HCT116 (cell line): ENCODE measurements around the gene POMGNT2. TPM values are rescaled to one million over a fixed set of nuclear protein-coding genes. Genes with fewer than 3 reads are reported as not detected.

ENCODE experiments used
- ATAC-seq: fragments of 200-7000 bp; cut with Tn5 transposase; 2 replicates; pipeline ENCODE4 v1.9.1; 2020; ENCODE audit warnings: mild to moderate bottlenecking, moderate library complexity
- BruUV-seq: library from RNA; stranded (reverse); fragments of 400-500 nt; replicated peaks from 2 replicates; lab custom pipeline; 2021; lab: Mats Ljungman, UMichigan
- CTCF ChIA-PET: fragments of 300-600 bp; sonication (Branson Sonifier 250); formaldehyde crosslinking; loops from one replicate; lab custom pipeline; 2021; ENCODE audit warnings: antibody characterized with exemption; lab: Charles Lee
- POLR2A ChIA-PET: fragments of 300-600, 350-600 bp; sonication (Branson Sonifier 250); formaldehyde crosslinking; loops from one replicate; lab custom pipeline; 2021; ENCODE audit warnings: antibody characterized with exemption; lab: Charles Lee
- RAD21 ChIA-PET, 2 experiments: fragments of 300-600 bp; sonication (Branson Sonifier 250); formaldehyde crosslinking; loops; one replicate each; lab custom pipeline; 2023; ENCODE audit warnings: low total read pairs in 2 of 2; ENCODE audit not compliant: uncharacterized antibody in 2 of 2, unreplicated experiment in 2 of 2, low non-redundant PET in 1 of 2; lab: Charles Lee
- DNase-seq: peaks from one replicate; pipeline ENCODE4 v3.0.0-alpha.2; 2010; ENCODE audit warnings: low read depth, low spot score
- H2AFZ ChIP-seq: fragments of 200-600 bp; shearing (Covaris generic), sonication (generic); 2 replicates; pipeline ENCODE4 v1.6.1; 2017; ENCODE audit warnings: low read depth, mixed run types, mixed read lengths, antibody characterized with exemption, low read length; ENCODE audit not compliant: poor library complexity, severe bottlenecking
- H3K27ac ChIP-seq: 2 replicates; pipeline ENCODE4 v1.5.1; 2012; ENCODE audit warnings: low read depth, low read length
- H3K27me3 ChIP-seq: fragments of 200-600 bp; sonication (generic); 2 replicates; pipeline ENCODE4 v1.6.1; 2016; ENCODE audit warnings: mixed run types, low read length, mixed read lengths; ENCODE audit not compliant: insufficient read depth
- H3K36me3 ChIP-seq, 2 experiments: fragments of 200-500 bp in 1 of 2; fragments of 200-600 bp in 1 of 2; sonication (Bioruptor generic) in 1 of 2; sonication (generic) in 1 of 2; 2 replicates each; pipeline versions ENCODE4 v1.5.1 to v1.6.1; 2014 to 2016; ENCODE audit warnings: low read length in 2 of 2, inconsistent platforms in 1 of 2, mixed read lengths in 1 of 2, mixed run types in 1 of 2; ENCODE audit not compliant: insufficient read depth in 2 of 2, control insufficient read depth in 1 of 2
- H3K4me1 ChIP-seq, 2 experiments: fragments of 200-600 bp in 1 of 2; sonication (generic) in 1 of 2; 2 replicates each; pipeline versions ENCODE4 v1.5.1 to v1.6.1; 2012 to 2017; ENCODE audit warnings: low read length in 2 of 2, inconsistent platforms in 1 of 2, mild to moderate bottlenecking in 1 of 2, mixed read lengths in 1 of 2, mixed run types in 1 of 2, moderate library complexity in 1 of 2; ENCODE audit not compliant: insufficient read depth in 2 of 2, control insufficient read depth in 1 of 2
- H3K4me2 ChIP-seq: fragments of 200-600 bp; sonication (generic); 2 replicates; pipeline ENCODE4 v1.6.1; 2017; ENCODE audit warnings: mixed run types, low read length, mixed read lengths
- H3K4me3 ChIP-seq, 2 experiments: fragments of 200-600 bp in 1 of 2; sonication (generic) in 1 of 2; replicated peaks in 1 of 2; 2 replicates each; pipeline ENCODE4 v1.5.1; 2011 to 2016; ENCODE audit warnings: low read length in 2 of 2, control low read depth in 1 of 2, low read depth in 1 of 2, mild to moderate bottlenecking in 1 of 2, mixed read lengths in 1 of 2, mixed run types in 1 of 2
- H3K79me2 ChIP-seq: fragments of 200-600 bp; sonication (generic); 2 replicates; pipeline ENCODE4 v1.6.1; 2017; ENCODE audit warnings: mild to moderate bottlenecking, mixed run types, low read length, moderate library complexity, mixed read lengths; ENCODE audit not compliant: insufficient read depth
- H3K9ac ChIP-seq: fragments of 200-600 bp; sonication (generic); 2 replicates; pipeline ENCODE4 v1.6.1; 2016; ENCODE audit warnings: low read length, mixed read lengths
- H3K9me2 ChIP-seq: fragments of 200-600 bp; sonication (generic), shearing (Covaris generic); 2 replicates; pipeline ENCODE4 v1.6.1; 2017; ENCODE audit warnings: mixed run types, mild to moderate bottlenecking, moderate library complexity; ENCODE audit not compliant: insufficient read depth
- H3K9me3 ChIP-seq, 2 experiments: fragments of 200-500 bp in 1 of 2; fragments of 200-600 bp in 1 of 2; sonication (Bioruptor generic) in 1 of 2; sonication (generic) in 1 of 2; 2 replicates each; pipeline ENCODE4 v1.6.1; 2014 to 2017; ENCODE audit warnings: low read length in 2 of 2, mixed read lengths in 2 of 2, inconsistent platforms in 1 of 2, low read depth in 1 of 2, mild to moderate bottlenecking in 1 of 2, mixed run types in 1 of 2, moderate library complexity in 1 of 2; ENCODE audit not compliant: control insufficient read depth in 1 of 2, insufficient read depth in 1 of 2
- H4K20me1 ChIP-seq: fragments of 200-600 bp; sonication (generic), shearing (Covaris generic); 2 replicates; pipeline ENCODE4 v1.6.1; 2017; ENCODE audit warnings: mixed run types, mild to moderate bottlenecking, moderate library complexity; ENCODE audit not compliant: insufficient read depth
- ATF3 ChIP-seq: IDR thresholded peaks from 2 replicates; pipeline ENCODE4 v1.6.1; 2012
- CBX3 ChIP-seq: IDR thresholded peaks from 2 replicates; pipeline ENCODE4 v1.6.1; 2012; ENCODE audit warnings: low read depth
- CEBPB ChIP-seq: IDR thresholded peaks from 2 replicates; pipeline ENCODE4 v1.6.1; 2012; ENCODE audit warnings: low read depth
- CTCF ChIP-seq, 3 experiments: fragments of 200-600 bp in 1 of 3; sonication (generic) in 1 of 3; IDR thresholded peaks in 2 of 3; conservative IDR thresholded peaks in 1 of 3; 2 replicates each; pipeline ENCODE4 v1.5.1; 2012 to 2017; ENCODE audit warnings: low read depth in 2 of 3, low read length in 2 of 3, antibody characterized with exemption in 1 of 3, borderline replicate concordance in 1 of 3, control low read depth in 1 of 3, mild to moderate bottlenecking in 1 of 3, mixed read lengths in 1 of 3, mixed run types in 1 of 3, moderate library complexity in 1 of 3; ENCODE audit not compliant: insufficient read depth in 1 of 3
- EGR1 ChIP-seq: IDR thresholded peaks from 2 replicates; pipeline ENCODE4 v1.6.1; 2012; ENCODE audit warnings: low read depth
- EZH2 ChIP-seq: fragments of 200-600 bp; sonication (generic); IDR thresholded peaks from 2 replicates; pipeline ENCODE4 v1.6.1; 2017; ENCODE audit warnings: antibody characterized with exemption, mixed run types
- EZH2phosphoT487 ChIP-seq: fragments of 200-600 bp; IDR thresholded peaks from 2 replicates; pipeline ENCODE4 v1.6.1; 2018; ENCODE audit warnings: antibody characterized with exemption, borderline replicate concordance
- MAX ChIP-seq: IDR thresholded peaks from 2 replicates; pipeline ENCODE4 v1.6.1; 2012
- POLR2A ChIP-seq: IDR thresholded peaks from 2 replicates; pipeline ENCODE4 v1.7.0; 2011; ENCODE audit warnings: borderline replicate concordance; ENCODE audit not compliant: insufficient read depth, insufficient read length; ENCODE audit errors: extremely low read depth
- POLR2AphosphoS5 ChIP-seq: IDR thresholded peaks from 2 replicates; pipeline ENCODE4 v1.6.1; 2011; ENCODE audit warnings: mild to moderate bottlenecking, low read depth, low read length, moderate library complexity
- RAD21 ChIP-seq: IDR thresholded peaks from 2 replicates; pipeline ENCODE4 v1.6.1; 2012; ENCODE audit warnings: low read depth, mild to moderate bottlenecking
- REST ChIP-seq: IDR thresholded peaks from 2 replicates; pipeline ENCODE4 v1.6.1; 2012; ENCODE audit warnings: low read depth
- SIN3A ChIP-seq: IDR thresholded peaks from 2 replicates; pipeline ENCODE4 v1.6.1; 2012; ENCODE audit warnings: low read depth
- SRF ChIP-seq: IDR thresholded peaks from 2 replicates; pipeline ENCODE4 v1.6.1; 2012; ENCODE audit warnings: low read depth
- TCF7L2 ChIP-seq: IDR thresholded peaks from 2 replicates; pipeline ENCODE4 v1.7.0; 2011; ENCODE audit warnings: borderline replicate concordance, inconsistent platforms; ENCODE audit not compliant: insufficient read depth, insufficient read length; ENCODE audit errors: extremely low read depth
- YY1 ChIP-seq: IDR thresholded peaks from 2 replicates; pipeline ENCODE4 v1.6.1; 2011; ENCODE audit warnings: low read length, low read depth, moderate library complexity, mild to moderate bottlenecking; ENCODE audit not compliant: insufficient replicate concordance; ENCODE audit errors: extremely low read depth
- ZBTB33 ChIP-seq: IDR thresholded peaks from 2 replicates; pipeline ENCODE4 v1.6.1; 2011; ENCODE audit warnings: mild to moderate bottlenecking, low read length, moderate library complexity; ENCODE audit not compliant: insufficient replicate concordance; ENCODE audit errors: extremely low read depth
- ZFX ChIP-seq: fragments of 450-650 bp; IDR thresholded peaks from 2 replicates; pipeline ENCODE4 v1.6.1; 2017
- ZNF274 ChIP-seq: fragments of 200-500 bp; sonication (Bioruptor generic); IDR thresholded peaks from 2 replicates; pipeline ENCODE4 v1.6.1; 2014; ENCODE audit warnings: mild to moderate bottlenecking, low read depth, low read length, inconsistent platforms
- intact Hi-C: fragments of 100-400 bp; cut with micrococcal nuclease; formaldehyde crosslinking; loops from 2 replicates; pipeline ENCODE4 v1.10.0; 2022
- total RNA-seq: library from RNA; stranded (reverse); gene quantifications from one replicate; pipeline ENCODE4 v1.2.1, GENCODE V29; 2021; ENCODE audit not compliant: unreplicated experiment

The POMGNT2 gene
- total RNA-seq, 1 experiment from 2014 or later = 21.6 TPM

- RAD21 ChIA-PET = no interaction called here
- H2AFZ ChIP-seq = no peak overlapping the region
- no peaks in the 10 kb centered on the region for H3K9me2 ChIP-seq
- H3K9me3 ChIP-seq = no peaks in the 10 kb centered on the region
- H3K9ac ChIP-seq = no peak overlapping the region
- no TSS peak for BruUV-seq
- H3K4me3 ChIP-seq = no peak overlapping the region
- intact Hi-C loops = no loop called here
- CTCF ChIA-PET = no interaction called here
- POLR2A ChIA-PET = no interaction called here
- no peaks in the 10 kb centered on the region for H3K27me3 ChIP-seq
- no peaks in the 10 kb centered on the region for H4K20me1 ChIP-seq
- no peaks in the 10 kb centered on the region for H3K79me2 ChIP-seq
- no peak overlapping the region for H3K27ac ChIP-seq
- DNase-seq (no peak), ATAC-seq (no peak)
- peaks cover 0 to 4% of the 10 kb centered on the region in 2 experiments; a peak in 3 of 4 replicates for H3K4me1 ChIP-seq
- H3K4me2 ChIP-seq = no peak overlapping the region
- peaks cover 4 to 16% of the 10 kb centered on the region in 2 experiments; a peak in 2 of 4 replicates for H3K36me3 ChIP-seq
- TF ChIP-seq RAD21 (no peak), ZNF274 (no peak), SIN3A (no peak), REST (no peak), YY1 (no peak), EGR1 (no peak), EZH2 (no peak), SRF (no peak), TCF7L2 (no peak), CEBPB (no peak), POLR2AphosphoS5 (no peak), MAX (no peak), EZH2phosphoT487 (no peak), ATF3 (no peak), CTCF (IDR thresholded peaks at IDR 0.05 in 2 of 3, conservative IDR thresholded peaks at IDR 0.05 in 1 of 3; ENCODE audit: borderline replicate concordance in 1 of 3, insufficient read depth in 1 of 3, low read depth in 2 of 3, low read length in 2 of 3) (no peak), ZFX (no peak), ZBTB33 (no peak), POLR2A (no peak), CBX3 (no peak)
These were observed 24.9 kb downstream of the POMGNT2 start for GRCh38 chr3:43080726-43081568.
